GM19455 (cell line): ENCODE results near the gene STX19.
"Not testable (repeated sequence)": the region's sequence is repeated elsewhere in the genome, so short reads cannot be mapped to it uniquely, and the experiment has no call there.

ENCODE experiments used
- ATAC-seq: cut with Tn5 transposase; IDR thresholded peaks from one replicate; pipeline ENCODE4 v1.9.1; 2021; ENCODE audit not compliant: unreplicated experiment

The STX19 gene

GRCh38 chr3:93979850-93980676 lies 48.3 kb downstream of the STX19 start, which contains the start of gene ARL13B:
TSS of gene ARL13B (plus strand) at chr3:93980155. CDS start at chr3:93980424, 269 bp downstream.
- peak; percentile 100 for ATAC-seq

DNA sequence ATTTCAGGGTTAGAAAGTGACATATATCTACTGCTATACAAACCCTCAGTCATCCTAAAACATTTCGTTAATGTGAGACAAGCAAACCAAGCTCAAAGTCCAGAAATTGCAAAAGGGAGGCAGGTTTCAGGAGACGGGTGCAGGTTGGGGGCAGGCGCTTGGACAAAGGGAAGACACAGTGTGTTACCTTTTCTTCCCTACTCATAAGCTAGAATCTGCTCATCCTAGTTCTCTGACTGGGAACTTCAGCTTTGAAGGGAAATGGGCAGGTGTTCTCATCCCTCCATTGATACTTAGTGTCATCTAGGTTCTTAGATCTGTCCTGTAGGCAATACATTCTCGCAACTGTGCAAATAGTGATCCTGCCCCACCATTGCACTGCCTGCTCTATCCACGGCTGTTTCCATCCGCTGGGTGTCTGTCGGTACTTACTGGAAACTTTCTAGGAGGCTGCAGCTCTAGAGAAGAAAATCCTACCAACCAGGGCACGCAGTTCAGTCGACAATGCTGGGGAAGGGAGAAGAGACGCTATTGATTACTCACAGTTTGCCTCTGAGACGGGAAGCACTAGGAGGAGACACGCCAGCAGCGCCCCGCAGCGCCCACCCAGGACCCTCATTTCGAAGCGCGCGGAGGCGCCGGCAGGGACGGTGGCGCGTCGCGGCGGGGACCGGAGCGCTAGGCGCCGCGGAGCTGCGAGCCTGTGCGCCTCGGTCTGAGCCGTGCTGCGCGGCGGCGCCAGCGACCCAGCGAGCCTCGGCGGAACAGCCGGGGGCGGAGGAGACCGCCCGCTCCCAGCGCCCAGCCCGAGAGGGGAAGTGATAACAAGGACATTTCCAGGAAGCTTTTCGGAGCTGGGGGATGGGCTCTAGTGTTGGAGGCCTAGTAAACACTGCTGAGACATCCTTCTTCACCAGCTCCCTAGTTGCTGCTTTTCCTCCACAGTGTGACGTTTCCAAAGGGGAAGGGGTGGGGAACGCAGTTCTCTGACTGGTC lies 55.0 kb downstream of the STX19 start, which contains the start of gene PROS1:
Gene PROS1, minus strand, starts transcription at position 766 of the 996 bp plus-strand sequence. Its CDS starts 147 bp downstream, at position 619.
- peak; percentile 89 for ATAC-seq

DNA sequence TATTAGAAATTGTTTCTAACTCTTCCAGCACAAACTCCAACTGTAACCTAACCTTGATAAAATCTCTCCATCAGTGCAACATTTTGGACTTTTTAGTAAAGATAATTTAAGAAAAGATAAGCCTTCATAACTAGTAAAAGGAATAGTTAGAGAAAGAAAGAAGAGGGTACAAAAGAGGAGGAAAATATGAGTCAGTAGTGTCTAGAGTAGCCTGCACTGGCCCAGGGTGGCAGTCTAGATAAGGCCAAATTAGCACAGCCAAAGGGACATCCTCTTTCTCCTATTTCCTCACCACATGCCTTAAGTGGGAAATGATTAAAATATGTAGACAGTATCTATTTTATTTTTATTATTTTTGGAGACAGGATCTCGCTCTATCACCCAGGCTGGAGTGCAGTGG lies 58.4 kb downstream of the STX19 start:
- ATAC-seq = no peak

- no peak for ATAC-seq
Observed at GRCh38 chr3:93969443-93969842, 59.0 kb downstream of the STX19 start.

DNA sequence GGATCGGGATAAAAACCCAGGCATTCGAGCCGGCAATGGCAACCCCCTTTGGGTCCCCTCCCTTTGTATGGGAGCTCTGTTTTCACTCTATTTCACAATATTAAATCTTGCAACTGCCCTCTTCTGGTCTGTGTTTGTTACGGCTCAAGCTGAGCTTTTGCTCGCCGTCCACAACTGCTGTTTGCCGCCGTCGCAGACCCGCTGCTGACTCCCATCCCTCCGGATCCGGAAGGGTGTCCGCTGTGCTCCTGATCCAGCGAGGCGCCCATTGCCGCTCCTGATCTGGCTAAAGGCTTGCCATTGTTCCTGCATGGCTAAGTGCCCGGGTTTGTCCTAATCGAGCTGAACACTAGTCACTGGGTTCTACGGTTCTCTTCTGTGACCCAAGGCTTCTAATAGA lies 63.3 kb downstream of the STX19 start:
- ATAC-seq = not testable (repeated sequence)
